ENCODE data around the gene FAM163A.
A peak's percentile ranks its signal among the peaks of the same experiment; 100 is the strongest.

Gene FAM163A

GRCh38 chr1:179767996-179768395 lies 24.9 kb downstream of the FAM163A start:
- TF ChIP-seq GATA2 (IDR thresholded peaks at IDR 0.05; ENCODE audit: low read depth, low read length) (no peak), GATA3 (IDR thresholded peaks at IDR 0.05; ENCODE audit: low read depth, low read length) (no peak)

- no peak for TF ChIP-seq GATA3 (IDR thresholded peaks at IDR 0.05; ENCODE audit: low read depth, low read length)
- no peak for TF ChIP-seq GATA2 (IDR thresholded peaks at IDR 0.05; ENCODE audit: low read depth, low read length)
Observed at GRCh38 chr1:179770887-179771502, 27.9 kb downstream of the FAM163A start.

- TF ChIP-seq GATA3 (IDR thresholded peaks at IDR 0.05; ENCODE audit: low read depth, low read length) (no peak), GATA2 (IDR thresholded peaks at IDR 0.05; ENCODE audit: low read depth, low read length) (no peak)
Observed at GRCh38 chr1:179773264-179773663, 30.2 kb downstream of the FAM163A start.

- TF ChIP-seq GATA2 (IDR thresholded peaks at IDR 0.05; ENCODE audit: low read depth, low read length) (no peak), GATA3 (IDR thresholded peaks at IDR 0.05; ENCODE audit: low read depth, low read length) (no peak)
Observed at GRCh38 chr1:179774000-179774399, 30.9 kb downstream of the FAM163A start.

GRCh38 chr1:179774566-179774965 lies 31.5 kb downstream of the FAM163A start:
- TF ChIP-seq GATA3 (IDR thresholded peaks at IDR 0.05; ENCODE audit: low read depth, low read length) (no peak), GATA2 (IDR thresholded peaks at IDR 0.05; ENCODE audit: low read depth, low read length) (no peak)

GRCh38 chr1:179775009-179775408 lies 31.9 kb downstream of the FAM163A start:
- no peak for TF ChIP-seq GATA3 (IDR thresholded peaks at IDR 0.05; ENCODE audit: low read depth, low read length)

GRCh38 chr1:179776831-179777230 lies 33.7 kb downstream of the FAM163A start:
- no peak for TF ChIP-seq GATA2 (IDR thresholded peaks at IDR 0.05; ENCODE audit: low read depth, low read length)
- no peak for TF ChIP-seq GATA3 (IDR thresholded peaks at IDR 0.05; ENCODE audit: low read depth, low read length)

GRCh38 chr1:179777731-179778130 lies 34.6 kb downstream of the FAM163A start:
- peak; percentile 69 for TF ChIP-seq GATA2 (IDR thresholded peaks at IDR 0.05; ENCODE audit: low read depth, low read length)
- TF ChIP-seq GATA3 (IDR thresholded peaks at IDR 0.05; ENCODE audit: low read depth, low read length) = peak; percentile 52

GRCh38 chr1:179779645-179780272 lies 36.7 kb downstream of the FAM163A start:
- TF ChIP-seq GATA2 (IDR thresholded peaks at IDR 0.05; ENCODE audit: low read depth, low read length) = no peak
- no peak for TF ChIP-seq GATA3 (IDR thresholded peaks at IDR 0.05; ENCODE audit: low read depth, low read length)

- no peak for TF ChIP-seq GATA3 (IDR thresholded peaks at IDR 0.05; ENCODE audit: low read depth, low read length)
- peak; percentile 87 for TF ChIP-seq GATA2 (IDR thresholded peaks at IDR 0.05; ENCODE audit: low read depth, low read length)
Observed at GRCh38 chr1:179781962-179782361, 38.9 kb downstream of the FAM163A start.

- no peak for TF ChIP-seq GATA2 (IDR thresholded peaks at IDR 0.05; ENCODE audit: low read depth, low read length)
- no peak for TF ChIP-seq GATA3 (IDR thresholded peaks at IDR 0.05; ENCODE audit: low read depth, low read length)
Observed at GRCh38 chr1:179785031-179785431, 41.9 kb downstream of the FAM163A start.

GRCh38 chr1:179785728-179786127 lies 42.6 kb downstream of the FAM163A start:
- TF ChIP-seq GATA2 (IDR thresholded peaks at IDR 0.05; ENCODE audit: low read depth, low read length) (no peak), GATA3 (IDR thresholded peaks at IDR 0.05; ENCODE audit: low read depth, low read length) (no peak)

GRCh38 chr1:179786815-179787685 lies 44.0 kb downstream of the FAM163A start:
- TF ChIP-seq GATA2 (IDR thresholded peaks at IDR 0.05; ENCODE audit: low read depth, low read length) (peak; percentile 72; the same call in 1 of the 2 replicates), GATA3 (IDR thresholded peaks at IDR 0.05; ENCODE audit: low read depth, low read length) (peak; percentile 66)

- no peak for TF ChIP-seq GATA2 (IDR thresholded peaks at IDR 0.05; ENCODE audit: low read depth, low read length)
Observed at GRCh38 chr1:179788259-179788658, 45.2 kb downstream of the FAM163A start.

- TF ChIP-seq GATA2 (IDR thresholded peaks at IDR 0.05; ENCODE audit: low read depth, low read length) (no peak), GATA3 (IDR thresholded peaks at IDR 0.05; ENCODE audit: low read depth, low read length) (no peak)
Observed at GRCh38 chr1:179793281-179793680, 50.2 kb downstream of the FAM163A start.

Data from SH-SY5Y (cell line).